ENCODE data around the gene AGPAT4.

AGPAT4 gene

GRCh38 chr6:161192636-161193411 lies 81.0 kb downstream of the AGPAT4 start:
- no peak for TF ChIP-seq GATA2 (IDR thresholded peaks at IDR 0.05; ENCODE audit: low read depth, low read length)
- TF ChIP-seq GATA3 (IDR thresholded peaks at IDR 0.05; ENCODE audit: low read depth, low read length) = no peak

- TF ChIP-seq GATA3 (IDR thresholded peaks at IDR 0.05; ENCODE audit: low read depth, low read length) = no peak
- no peak for TF ChIP-seq GATA2 (IDR thresholded peaks at IDR 0.05; ENCODE audit: low read depth, low read length)
These were observed 82.2 kb downstream of the AGPAT4 start for GRCh38 chr6:161191671-161192070.

GRCh38 chr6:161191007-161191406 lies 82.9 kb downstream of the AGPAT4 start:
- TF ChIP-seq GATA3 (IDR thresholded peaks at IDR 0.05; ENCODE audit: low read depth, low read length) (no peak), GATA2 (IDR thresholded peaks at IDR 0.05; ENCODE audit: low read depth, low read length) (no peak)

- TF ChIP-seq GATA2 (IDR thresholded peaks at IDR 0.05; ENCODE audit: low read depth, low read length) = no peak
- TF ChIP-seq GATA3 (IDR thresholded peaks at IDR 0.05; ENCODE audit: low read depth, low read length) = no peak
These were observed 84.0 kb downstream of the AGPAT4 start for GRCh38 chr6:161189891-161190290.

- TF ChIP-seq GATA2 (IDR thresholded peaks at IDR 0.05; ENCODE audit: low read depth, low read length) = no peak
- TF ChIP-seq GATA3 (IDR thresholded peaks at IDR 0.05; ENCODE audit: low read depth, low read length) = no peak
These were observed 85.1 kb downstream of the AGPAT4 start for GRCh38 chr6:161188547-161189465.

GRCh38 chr6:161186173-161186769 lies 87.6 kb downstream of the AGPAT4 start:
- no peak for TF ChIP-seq GATA3 (IDR thresholded peaks at IDR 0.05; ENCODE audit: low read depth, low read length)
- no peak for TF ChIP-seq GATA2 (IDR thresholded peaks at IDR 0.05; ENCODE audit: low read depth, low read length)

- no peak for TF ChIP-seq GATA3 (IDR thresholded peaks at IDR 0.05; ENCODE audit: low read depth, low read length)
These were observed 92.7 kb downstream of the AGPAT4 start for GRCh38 chr6:161181121-161181520.

- TF ChIP-seq GATA3 (IDR thresholded peaks at IDR 0.05; ENCODE audit: low read depth, low read length) = no peak
- TF ChIP-seq GATA2 (IDR thresholded peaks at IDR 0.05; ENCODE audit: low read depth, low read length) = no peak
These were observed 102.7 kb downstream of the AGPAT4 start for GRCh38 chr6:161171207-161171606.

- TF ChIP-seq GATA2 (IDR thresholded peaks at IDR 0.05; ENCODE audit: low read depth, low read length) (no peak), GATA3 (IDR thresholded peaks at IDR 0.05; ENCODE audit: low read depth, low read length) (no peak)
These were observed 104.2 kb downstream of the AGPAT4 start for GRCh38 chr6:161169696-161170095.

GRCh38 chr6:161169035-161169434 lies 104.8 kb downstream of the AGPAT4 start:
- TF ChIP-seq GATA2 (IDR thresholded peaks at IDR 0.05; ENCODE audit: low read depth, low read length) (no peak), GATA3 (IDR thresholded peaks at IDR 0.05; ENCODE audit: low read depth, low read length) (no peak)

- TF ChIP-seq GATA2 (IDR thresholded peaks at IDR 0.05; ENCODE audit: low read depth, low read length) (peak; percentile 84), GATA3 (IDR thresholded peaks at IDR 0.05; ENCODE audit: low read depth, low read length) (0 out of 2 replicates have a peak, but pooled peaks have one; percentile 18)
These were observed 105.5 kb downstream of the AGPAT4 start for GRCh38 chr6:161168281-161168891.

- TF ChIP-seq GATA2 (IDR thresholded peaks at IDR 0.05; ENCODE audit: low read depth, low read length) (no peak), GATA3 (IDR thresholded peaks at IDR 0.05; ENCODE audit: low read depth, low read length) (no peak)
These were observed 107.2 kb downstream of the AGPAT4 start for GRCh38 chr6:161166677-161167076.

GRCh38 chr6:161166176-161166575 lies 107.7 kb downstream of the AGPAT4 start:
- no peak for TF ChIP-seq GATA3 (IDR thresholded peaks at IDR 0.05; ENCODE audit: low read depth, low read length)
- TF ChIP-seq GATA2 (IDR thresholded peaks at IDR 0.05; ENCODE audit: low read depth, low read length) = no peak

GRCh38 chr6:161164182-161164625 lies 109.7 kb downstream of the AGPAT4 start:
- TF ChIP-seq GATA3 (IDR thresholded peaks at IDR 0.05; ENCODE audit: low read depth, low read length) = no peak
- TF ChIP-seq GATA2 (IDR thresholded peaks at IDR 0.05; ENCODE audit: low read depth, low read length) = no peak
